ENCODE results near the gene PDZRN4.

DNA sequence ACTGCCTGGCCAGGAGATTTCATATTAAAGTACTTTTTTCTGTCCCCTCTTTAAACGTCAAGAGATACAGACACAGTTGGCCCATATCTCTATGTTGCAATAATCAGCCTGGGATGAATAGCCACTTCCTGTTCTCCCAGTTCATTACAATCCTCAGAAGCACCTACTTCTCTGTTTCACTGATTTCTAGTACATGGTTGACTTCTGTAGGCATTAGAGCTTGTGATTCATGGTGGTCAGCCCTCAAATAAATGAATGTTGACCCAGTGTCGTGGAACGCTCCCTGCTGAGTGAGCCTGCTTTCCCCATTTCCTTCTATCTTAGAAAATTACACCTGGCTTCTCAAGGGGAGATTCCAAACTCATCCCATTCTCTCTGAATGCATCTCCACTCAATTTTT, 416.7 kb downstream of the PDZRN4 start:
- TF ChIP-seq POLR2A (IDR thresholded peaks at IDR 0.05): no peak
- TF ChIP-seq, protein P1, sequence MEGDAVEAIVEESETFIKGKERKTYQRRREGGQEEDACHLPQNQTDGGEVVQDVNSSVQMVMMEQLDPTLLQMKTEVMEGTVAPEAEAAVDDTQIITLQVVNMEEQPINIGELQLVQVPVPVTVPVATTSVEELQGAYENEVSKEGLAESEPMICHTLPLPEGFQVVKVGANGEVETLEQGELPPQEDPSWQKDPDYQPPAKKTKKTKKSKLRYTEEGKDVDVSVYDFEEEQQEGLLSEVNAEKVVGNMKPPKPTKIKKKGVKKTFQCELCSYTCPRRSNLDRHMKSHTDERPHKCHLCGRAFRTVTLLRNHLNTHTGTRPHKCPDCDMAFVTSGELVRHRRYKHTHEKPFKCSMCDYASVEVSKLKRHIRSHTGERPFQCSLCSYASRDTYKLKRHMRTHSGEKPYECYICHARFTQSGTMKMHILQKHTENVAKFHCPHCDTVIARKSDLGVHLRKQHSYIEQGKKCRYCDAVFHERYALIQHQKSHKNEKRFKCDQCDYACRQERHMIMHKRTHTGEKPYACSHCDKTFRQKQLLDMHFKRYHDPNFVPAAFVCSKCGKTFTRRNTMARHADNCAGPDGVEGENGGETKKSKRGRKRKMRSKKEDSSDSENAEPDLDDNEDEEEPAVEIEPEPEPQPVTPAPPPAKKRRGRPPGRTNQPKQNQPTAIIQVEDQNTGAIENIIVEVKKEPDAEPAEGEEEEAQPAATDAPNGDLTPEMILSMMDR (IDR thresholded peaks at IDR 0.05): no peak
